NCI-H2081 (cell line): Measurements from ENCODE around the gene RAB11FIP3.
"Not testable (repeated sequence)": the region's sequence is repeated elsewhere in the genome, so short reads cannot be mapped to it uniquely, and the experiment has no call there.

Source experiments
- DNase-seq, 2 experiments: peaks; one replicate each; lab custom pipeline; 2025; lab: John Stamatoyannopoulos, UW

Gene RAB11FIP3

GRCh38 chr16:467249-467871 lies 41.9 kb downstream of the RAB11FIP3 start:
- not testable (repeated sequence) for DNase-seq

GRCh38 chr16:468068-468821 lies 42.8 kb downstream of the RAB11FIP3 start:
- no peak for DNase-seq

- DNase-seq, result not testable (repeated sequence)
Observed at GRCh38 chr16:469459-469858, 44.0 kb downstream of the RAB11FIP3 start.

DNA sequence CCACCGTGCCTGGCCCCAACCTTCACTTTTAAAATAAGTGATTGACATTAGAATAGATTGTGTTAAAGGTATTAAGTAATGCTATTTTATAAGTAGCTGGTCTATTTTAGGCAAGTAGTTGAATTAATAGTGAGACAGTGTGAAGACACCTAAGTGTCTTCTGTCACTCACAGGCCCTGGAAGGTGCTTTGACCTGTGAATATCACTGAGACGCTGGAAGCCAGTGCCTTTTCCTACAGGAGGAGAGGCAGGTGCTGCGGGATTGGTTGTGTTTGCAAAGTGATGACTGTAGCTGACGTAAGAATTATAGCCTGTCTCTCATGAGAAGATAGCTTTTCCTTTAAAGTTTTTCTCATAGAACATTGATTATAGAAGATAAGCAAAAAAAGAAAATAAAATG lies 45.0 kb downstream of the RAB11FIP3 start:
- no peak for DNase-seq

DNA sequence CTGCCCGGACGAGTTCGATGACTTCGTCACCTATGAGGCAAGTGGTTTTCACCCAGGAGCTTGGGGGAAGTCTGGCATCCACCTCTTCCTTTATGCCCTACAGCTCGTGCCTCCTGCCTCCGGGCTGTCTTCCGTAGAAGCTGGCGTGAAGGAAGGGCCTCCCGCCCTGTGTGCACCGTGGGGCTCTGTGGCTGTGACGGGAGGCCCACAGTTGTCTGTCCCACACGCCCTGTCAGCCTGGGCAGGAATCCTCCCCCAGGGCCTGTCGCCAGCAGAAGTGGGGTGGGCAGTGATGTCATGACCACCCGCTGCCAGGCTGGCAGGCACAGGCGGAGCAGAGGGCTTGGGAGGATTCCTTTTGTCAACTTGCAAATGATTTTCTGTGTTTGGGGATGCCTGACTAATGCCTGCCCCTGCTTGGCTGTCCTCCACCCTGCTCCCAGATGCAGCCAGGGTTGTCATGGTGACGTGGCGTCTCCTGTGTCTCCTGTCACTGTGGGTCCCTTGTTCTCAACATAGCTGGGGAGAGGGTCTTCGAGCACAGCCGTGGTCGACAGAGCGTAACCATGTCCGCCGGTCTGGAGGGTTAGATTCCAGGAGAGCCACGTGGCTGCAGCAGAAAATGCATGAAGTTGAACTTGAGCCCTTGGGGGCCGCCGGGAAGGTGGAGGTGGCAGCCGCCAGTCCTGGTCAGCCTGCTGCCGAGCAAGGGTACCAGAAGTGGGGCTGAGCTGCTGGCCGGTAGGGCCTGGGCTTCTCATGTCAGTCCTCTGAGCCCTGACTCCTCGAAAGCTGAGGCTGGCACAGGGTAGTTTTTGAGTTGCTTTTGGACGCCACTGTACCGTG lies 46.1 kb downstream of the RAB11FIP3 start:
- DNase-seq, result no peak

DNA sequence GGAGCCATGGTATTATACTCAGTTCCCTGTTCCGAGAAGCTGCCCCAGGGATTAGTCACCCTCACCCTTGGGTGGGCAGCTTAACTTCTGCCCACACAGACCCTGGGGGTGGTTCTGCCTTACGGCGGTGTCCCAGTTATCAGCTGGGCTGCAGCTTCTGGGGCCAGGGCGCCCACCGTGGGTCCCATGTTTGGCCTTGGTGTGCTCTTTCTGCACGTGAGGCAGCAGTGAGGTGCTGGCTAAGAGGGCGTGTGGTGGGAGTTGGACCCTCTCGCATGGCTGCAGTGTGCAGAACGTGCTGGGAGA lies 46.7 kb downstream of the RAB11FIP3 start:
- DNase-seq, result no peak

- no peak for DNase-seq
Observed at GRCh38 chr16:473046-474043, 47.9 kb downstream of the RAB11FIP3 start.

- DNase-seq, result no peak
Observed at GRCh38 chr16:474420-475122, 49.1 kb downstream of the RAB11FIP3 start.

- no peak for DNase-seq
Observed at GRCh38 chr16:476039-476438, 50.6 kb downstream of the RAB11FIP3 start.

DNA sequence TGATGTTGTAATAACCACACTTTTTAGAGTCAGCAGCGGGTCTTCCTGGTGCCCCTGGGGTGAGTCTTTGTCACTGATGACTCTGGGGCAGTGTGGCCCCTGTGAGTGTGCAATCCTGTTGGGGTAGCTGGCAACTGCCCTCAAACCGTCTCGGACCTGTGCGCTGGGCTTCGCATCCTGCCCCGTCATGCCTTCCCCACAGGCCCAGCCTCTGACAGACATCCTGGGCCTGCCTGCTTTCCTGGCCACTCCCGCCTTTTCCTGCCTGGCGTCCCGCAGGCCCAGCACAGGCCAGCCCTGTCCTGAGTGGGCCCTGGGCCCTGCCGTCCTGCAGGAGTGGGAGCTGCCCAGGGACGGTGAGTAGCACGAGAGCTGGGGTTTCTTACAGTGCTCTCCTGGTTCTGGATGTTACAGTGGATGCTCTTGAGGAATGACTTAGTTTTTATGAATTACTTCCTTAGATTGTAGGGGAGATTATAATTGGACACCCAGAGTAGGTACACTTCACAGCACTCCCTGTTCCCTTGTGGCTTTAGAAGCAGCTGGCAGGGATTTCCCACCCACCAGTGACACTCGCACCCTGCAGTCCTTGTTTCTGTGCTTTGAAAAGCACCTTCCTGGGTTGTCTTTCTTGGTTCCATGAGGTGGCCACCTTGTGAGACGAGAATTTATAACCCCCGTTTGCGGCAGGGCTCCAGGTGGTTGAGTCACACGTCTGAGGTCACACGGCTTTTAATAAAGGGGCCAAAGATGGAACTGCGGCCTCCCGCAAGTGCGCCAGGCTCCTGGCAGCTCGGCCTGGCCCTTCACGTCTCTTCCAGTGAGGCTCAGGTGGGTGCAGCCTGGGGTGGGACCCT lies 52.1 kb downstream of the RAB11FIP3 start:
- no peak for DNase-seq

DNA sequence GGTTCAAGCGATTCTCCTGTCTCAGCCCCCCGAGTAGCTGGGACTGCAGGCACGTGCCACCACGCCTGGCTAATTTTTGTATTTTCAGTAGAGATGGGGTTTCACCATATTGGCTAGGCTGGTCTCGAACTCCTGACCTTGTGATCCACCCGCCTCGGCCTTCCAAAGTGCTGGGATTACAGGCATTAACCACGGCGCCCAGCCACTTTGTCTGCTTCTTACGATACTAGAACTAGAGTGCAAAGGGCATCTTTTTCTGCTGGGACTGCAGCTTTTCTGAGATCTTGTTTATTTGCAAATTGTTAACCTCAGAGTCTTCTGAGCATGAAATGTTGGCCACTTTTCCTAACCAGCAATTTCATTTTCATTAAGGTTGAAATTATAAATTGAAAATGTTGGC lies 52.8 kb downstream of the RAB11FIP3 start:
- DNase-seq, result not testable (repeated sequence)

GRCh38 chr16:482468-483185 lies 57.2 kb downstream of the RAB11FIP3 start:
- DNase-seq, result no peak

DNA sequence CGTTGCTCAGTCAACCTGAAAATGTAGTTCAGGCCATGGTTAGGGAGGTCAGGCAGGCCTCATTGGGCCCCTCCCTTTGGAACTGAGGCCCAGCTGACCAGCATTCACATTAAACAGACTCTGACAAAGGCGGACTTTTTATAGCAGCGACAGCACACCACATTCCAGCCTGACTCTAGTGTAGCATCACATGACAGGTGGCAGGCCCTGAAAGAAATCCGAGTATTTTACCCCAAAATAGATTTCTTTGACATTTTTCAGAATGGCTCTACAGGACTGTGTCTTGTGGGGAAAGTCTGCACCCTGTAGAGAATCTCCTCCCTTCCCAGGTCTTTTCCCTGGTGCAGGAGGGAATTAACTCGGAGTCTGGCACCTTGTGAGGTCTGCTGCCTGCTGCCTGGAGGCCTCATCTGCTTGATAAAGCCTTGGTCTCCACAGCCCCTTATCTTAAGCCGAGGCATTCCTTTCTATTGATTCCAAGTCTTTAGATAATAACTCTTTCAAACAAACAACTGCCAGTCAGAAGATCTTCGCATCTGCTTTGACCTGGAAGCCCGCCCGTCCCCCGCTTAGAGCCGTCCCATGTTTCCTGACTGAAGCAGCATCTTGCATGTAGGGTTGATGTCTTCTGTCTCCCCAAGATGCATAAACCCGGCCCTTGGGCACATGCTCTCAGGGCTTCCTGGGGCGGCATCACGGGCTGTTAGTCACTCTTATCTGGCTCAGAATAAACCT lies 58.1 kb downstream of the RAB11FIP3 start:
- no peak for DNase-seq

DNA sequence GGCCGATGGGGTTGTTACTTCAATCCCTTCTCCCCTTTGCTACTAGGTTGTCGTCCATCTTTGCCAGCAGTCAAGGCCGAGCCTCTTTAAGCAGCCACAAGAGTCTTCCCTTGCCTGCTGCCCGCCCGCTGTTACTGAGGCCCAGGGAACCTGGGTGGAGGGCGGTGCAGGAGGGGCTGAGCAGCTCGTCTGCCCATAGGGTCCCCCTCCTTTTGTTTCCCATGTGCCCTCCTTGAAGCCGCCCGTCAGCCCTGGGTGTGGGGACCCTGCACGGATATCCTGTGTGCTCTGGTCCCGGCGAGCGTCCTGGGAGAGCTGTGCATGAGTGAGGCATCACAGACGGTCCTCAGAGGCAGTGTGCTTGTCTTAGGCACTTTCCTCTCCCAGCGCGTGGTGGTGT lies 64.2 kb downstream of the RAB11FIP3 start:
- DNase-seq, result no peak

DNA sequence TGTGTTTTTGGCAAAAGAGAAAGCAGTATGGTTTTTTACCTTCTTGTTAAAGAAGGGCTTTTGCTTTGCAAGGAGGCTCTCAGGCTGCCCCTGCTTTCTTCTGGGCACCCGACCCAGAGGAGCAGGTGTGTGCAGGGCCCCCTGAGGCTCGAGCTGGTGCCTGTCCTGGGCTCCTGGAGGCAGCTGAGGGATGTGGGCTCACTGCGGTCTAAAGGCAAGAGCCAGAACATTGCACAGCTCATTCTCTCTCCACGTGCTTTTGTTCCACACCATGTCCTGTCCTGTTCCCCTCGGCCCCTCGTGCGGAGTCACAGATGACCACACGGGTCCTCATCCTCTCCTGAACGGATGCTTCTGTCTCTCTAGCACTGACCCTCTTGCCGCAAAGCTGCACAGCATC lies 65.3 kb downstream of the RAB11FIP3 start:
- DNase-seq, result no peak

DNA sequence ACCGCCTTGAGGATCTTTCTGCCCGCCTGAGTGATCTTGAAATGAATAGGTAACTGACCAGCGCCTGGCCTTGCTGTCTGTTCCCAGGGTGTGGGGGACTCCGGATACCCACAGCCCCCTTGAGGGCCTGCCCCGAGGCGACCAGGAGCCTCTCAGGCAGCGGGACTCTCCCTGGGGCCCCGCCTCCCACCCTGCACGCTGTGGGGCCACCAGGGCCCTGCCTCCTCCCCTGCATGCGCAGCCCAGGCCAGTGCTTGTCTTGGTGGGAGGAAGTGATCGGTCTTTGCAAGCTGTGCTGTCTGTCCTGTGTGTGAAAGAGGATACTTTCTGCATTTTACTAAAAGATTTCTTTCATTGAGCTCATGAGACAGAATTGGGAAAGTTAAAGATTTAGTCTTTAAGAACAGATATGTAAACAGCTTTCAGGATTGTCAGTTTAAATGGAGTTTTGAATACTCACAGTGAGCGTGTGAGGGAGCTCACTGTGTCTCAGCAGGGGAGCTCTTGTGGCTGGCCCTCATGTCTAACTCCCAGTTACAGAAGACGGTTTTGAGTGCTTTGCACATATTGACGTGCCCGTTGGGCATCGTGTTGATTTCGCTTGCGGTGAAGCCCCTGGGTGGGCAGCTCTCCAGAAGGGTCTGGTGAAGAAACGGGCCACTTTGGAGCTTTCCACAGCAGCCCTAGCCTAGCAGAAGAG lies 65.9 kb downstream of the RAB11FIP3 start:
- no peak for DNase-seq

DNA sequence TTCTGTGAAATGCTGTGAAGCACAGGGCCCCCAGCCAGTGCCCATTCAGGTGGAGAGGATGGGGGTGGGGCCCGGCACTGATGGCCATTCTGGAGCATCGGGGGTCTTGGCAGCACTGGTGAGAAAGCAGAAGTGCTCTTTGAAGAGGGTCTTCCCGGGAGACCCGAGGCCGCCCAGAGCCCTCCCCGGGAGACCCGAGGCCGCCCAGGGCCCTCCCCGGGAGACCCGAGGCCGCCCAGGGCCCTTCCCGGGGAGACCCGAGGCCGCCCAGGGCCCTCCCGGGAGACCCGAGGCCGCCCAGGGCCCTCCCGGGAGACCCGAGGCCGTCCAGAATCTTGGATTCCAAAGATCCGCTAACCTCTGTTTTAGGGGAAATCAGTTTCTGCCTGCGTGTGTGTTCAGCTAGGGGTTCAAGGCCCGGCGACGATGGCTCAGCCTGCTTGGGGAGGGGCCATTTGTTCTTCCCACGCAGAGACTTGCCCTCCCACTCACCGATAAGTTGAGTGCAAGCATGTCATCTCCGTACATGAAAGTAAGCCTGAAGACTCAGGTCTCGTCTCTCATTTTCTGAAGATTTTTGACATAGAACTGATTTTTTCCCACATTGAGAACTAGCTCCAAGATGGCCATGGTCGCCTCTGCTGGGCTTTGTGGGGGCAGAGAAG lies 66.9 kb downstream of the RAB11FIP3 start:
- DNase-seq, result no peak

- not testable (repeated sequence) for DNase-seq
Observed at GRCh38 chr16:494676-495075, 69.2 kb downstream of the RAB11FIP3 start.
